Amniotic epithelial cell (primary cell): ENCODE results near the gene DCC.

Source experiments
- DNase-seq: peaks from one replicate; pipeline ENCODE4 v3.0.0-alpha.2; 2010; ENCODE audit warnings: low read depth

DCC gene

GRCh38 chr18:52427521-52428175, 87.7 kb downstream of the DCC start:
- DNase-seq = no peak

- DNase-seq = no peak
Measured at GRCh38 chr18:52431683-52432082, 91.7 kb downstream of the DCC start.

GRCh38 chr18:52433797-52434196, 93.8 kb downstream of the DCC start:
- DNase-seq = no peak

GRCh38 chr18:52435301-52435700, 95.3 kb downstream of the DCC start:
- no peak for DNase-seq

GRCh38 chr18:52437161-52437560, 97.2 kb downstream of the DCC start:
- DNase-seq = no peak

GRCh38 chr18:52439457-52439856, 99.5 kb downstream of the DCC start:
- DNase-seq = no peak

- no peak for DNase-seq
Measured at GRCh38 chr18:52441794-52442193, 101.8 kb downstream of the DCC start.

- no peak for DNase-seq
Measured at GRCh38 chr18:52442686-52443085, 102.7 kb downstream of the DCC start.

GRCh38 chr18:52451256-52451655, 111.3 kb downstream of the DCC start:
- DNase-seq = no peak

- no peak for DNase-seq
Measured at GRCh38 chr18:52451851-52452250, 111.9 kb downstream of the DCC start.

GRCh38 chr18:52452427-52452826, 112.4 kb downstream of the DCC start:
- no peak for DNase-seq

- no peak for DNase-seq
Measured at GRCh38 chr18:52459890-52460289, 119.9 kb downstream of the DCC start.

GRCh38 chr18:52462853-52463252, 122.9 kb downstream of the DCC start:
- no peak for DNase-seq

GRCh38 chr18:52465391-52465790, 125.4 kb downstream of the DCC start:
- DNase-seq = no peak

GRCh38 chr18:52468496-52468895, 128.5 kb downstream of the DCC start:
- DNase-seq = no peak

GRCh38 chr18:52475325-52475724, 135.3 kb downstream of the DCC start:
- DNase-seq = no peak

GRCh38 chr18:52481116-52481515, 141.1 kb downstream of the DCC start:
- no peak for DNase-seq

GRCh38 chr18:52484977-52485376, 145.0 kb downstream of the DCC start:
- DNase-seq = no peak

GRCh38 chr18:52486052-52486451, 146.1 kb downstream of the DCC start:
- DNase-seq = no peak

- no peak for DNase-seq
Measured at GRCh38 chr18:52489396-52490306, 149.7 kb downstream of the DCC start.

- no peak for DNase-seq
Measured at GRCh38 chr18:52496426-52496825, 156.4 kb downstream of the DCC start.

GRCh38 chr18:52499016-52499415, 159.0 kb downstream of the DCC start:
- no peak for DNase-seq

GRCh38 chr18:52499644-52500043, 159.6 kb downstream of the DCC start:
- DNase-seq = no peak

GRCh38 chr18:52504589-52504988, 164.6 kb downstream of the DCC start:
- no peak for DNase-seq
